Measurements from ENCODE around the gene IPO7.

The IPO7 gene

GRCh38 chr11:9489080-9489765, 104.8 kb downstream of the IPO7 start:
- no peaks in the 10 kb centered on the region for H4K20me1 ChIP-seq (ENCODE audit: low read depth, low read length)
- H3K27me3 ChIP-seq (ENCODE audit: low read length), result no peaks in the 10 kb centered on the region
- no peak overlapping the region for H3K4me3 ChIP-seq (ENCODE audit: insufficient read depth, low read length, poor library complexity, severe bottlenecking)
- no peak overlapping the region for H3K27ac ChIP-seq (ENCODE audit: low read depth, low read length)
- no peak for TF ChIP-seq CTCF (IDR thresholded peaks at IDR 0.05; ENCODE audit: insufficient read depth, low read length, poor library complexity, severe bottlenecking)
- TF ChIP-seq EZH2phosphoT487 (conservative IDR thresholded peaks at IDR 0.05; ENCODE audit: low read length), result no peak
- H3K9me2 ChIP-seq (replicated peaks; ENCODE audit: insufficient read depth, low read length), result no peaks in the 10 kb centered on the region
- H3K9me3 ChIP-seq (ENCODE audit: insufficient read depth, low read length), result no peaks in the 10 kb centered on the region
- H3K9ac ChIP-seq (ENCODE audit: low read length), result no peak overlapping the region
- no peak overlapping the region for H2AFZ ChIP-seq (ENCODE audit: low read depth, low read length, severe bottlenecking)
- H3K4me2 ChIP-seq (ENCODE audit: low read depth, low read length, poor library complexity, severe bottlenecking), result no peak overlapping the region
- no peaks in the 10 kb centered on the region; the same call in 1 of the 2 replicates for H3F3A ChIP-seq (ENCODE audit: insufficient read depth)
- H3K79me2 ChIP-seq (ENCODE audit: insufficient read depth, low read length), result no peaks in the 10 kb centered on the region
- H3K36me3 ChIP-seq (ENCODE audit: low read length), result peaks cover 9% of the 10 kb centered on the region; the same call in 1 of the 2 replicates

GRCh38 chr11:9490376-9490775, 105.9 kb downstream of the IPO7 start:
- no peaks in the 10 kb centered on the region for H3K9me2 ChIP-seq (replicated peaks; ENCODE audit: insufficient read depth, low read length)
- peaks cover 12% of the 10 kb centered on the region; the same call in 1 of the 2 replicates for H3K36me3 ChIP-seq (ENCODE audit: low read length)
- H3K4me3 ChIP-seq (ENCODE audit: insufficient read depth, low read length, poor library complexity, severe bottlenecking), result no peak overlapping the region
- no peaks in the 10 kb centered on the region for H3K9me3 ChIP-seq (ENCODE audit: insufficient read depth, low read length)
- no peaks in the 10 kb centered on the region for H3K27me3 ChIP-seq (ENCODE audit: low read length)
- no peaks in the 10 kb centered on the region for H4K20me1 ChIP-seq (ENCODE audit: low read depth, low read length)
- no peaks in the 10 kb centered on the region; the same call in 1 of the 2 replicates for H3F3A ChIP-seq (ENCODE audit: insufficient read depth)
- no peak overlapping the region for H3K4me2 ChIP-seq (ENCODE audit: low read depth, low read length, poor library complexity, severe bottlenecking)
- H2AFZ ChIP-seq (ENCODE audit: low read depth, low read length, severe bottlenecking), result no peak overlapping the region
- H3K79me2 ChIP-seq (ENCODE audit: insufficient read depth, low read length), result no peaks in the 10 kb centered on the region
- TF ChIP-seq EZH2phosphoT487 (conservative IDR thresholded peaks at IDR 0.05; ENCODE audit: low read length) (no peak), CTCF (IDR thresholded peaks at IDR 0.05; ENCODE audit: insufficient read depth, low read length, poor library complexity, severe bottlenecking) (no peak)
- no peak overlapping the region for H3K27ac ChIP-seq (ENCODE audit: low read depth, low read length)
- H3K9ac ChIP-seq (ENCODE audit: low read length), result no peak overlapping the region

DNA sequence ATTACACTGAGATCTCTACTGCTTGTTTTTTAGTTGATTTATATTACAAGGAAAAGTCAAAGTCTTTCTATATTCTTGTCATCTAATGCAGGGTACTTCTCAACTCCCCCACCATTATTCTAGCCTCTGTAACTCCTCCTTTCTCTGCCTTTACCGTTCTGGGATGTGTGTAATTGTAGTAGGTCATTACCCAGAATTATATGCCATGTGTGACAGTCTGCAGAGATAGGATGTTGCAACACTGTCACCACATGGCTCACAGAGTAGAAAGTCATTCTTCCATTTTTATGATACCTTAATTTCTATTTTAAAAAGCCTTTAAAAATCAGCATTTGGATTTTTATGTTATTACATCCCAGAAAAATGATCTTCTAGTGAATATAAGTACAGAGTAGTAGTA, 109.0 kb downstream of the IPO7 start:
- no peaks in the 10 kb centered on the region for H3K9me3 ChIP-seq (ENCODE audit: insufficient read depth, low read length)
- no peak for TF ChIP-seq EZH2phosphoT487 (conservative IDR thresholded peaks at IDR 0.05; ENCODE audit: low read length)
- H3K9me2 ChIP-seq (replicated peaks; ENCODE audit: insufficient read depth, low read length), result no peaks in the 10 kb centered on the region
- no peaks in the 10 kb centered on the region for H3K27me3 ChIP-seq (ENCODE audit: low read length)
- no peak overlapping the region for H3K27ac ChIP-seq (ENCODE audit: low read depth, low read length)
- H3K79me2 ChIP-seq (ENCODE audit: insufficient read depth, low read length), result no peaks in the 10 kb centered on the region
- peaks cover 16% of the 10 kb centered on the region; the same call in 1 of the 2 replicates for H3K36me3 ChIP-seq (ENCODE audit: low read length)
- no peaks in the 10 kb centered on the region; the same call in 1 of the 2 replicates for H3F3A ChIP-seq (ENCODE audit: insufficient read depth)
- no peak overlapping the region for H3K9ac ChIP-seq (ENCODE audit: low read length)
- no peak overlapping the region for H3K4me2 ChIP-seq (ENCODE audit: low read depth, low read length, poor library complexity, severe bottlenecking)
- H2AFZ ChIP-seq (ENCODE audit: low read depth, low read length, severe bottlenecking), result no peak overlapping the region
- H3K4me3 ChIP-seq (ENCODE audit: insufficient read depth, low read length, poor library complexity, severe bottlenecking), result no peak overlapping the region
- no peaks in the 10 kb centered on the region for H4K20me1 ChIP-seq (ENCODE audit: low read depth, low read length)

DNA sequence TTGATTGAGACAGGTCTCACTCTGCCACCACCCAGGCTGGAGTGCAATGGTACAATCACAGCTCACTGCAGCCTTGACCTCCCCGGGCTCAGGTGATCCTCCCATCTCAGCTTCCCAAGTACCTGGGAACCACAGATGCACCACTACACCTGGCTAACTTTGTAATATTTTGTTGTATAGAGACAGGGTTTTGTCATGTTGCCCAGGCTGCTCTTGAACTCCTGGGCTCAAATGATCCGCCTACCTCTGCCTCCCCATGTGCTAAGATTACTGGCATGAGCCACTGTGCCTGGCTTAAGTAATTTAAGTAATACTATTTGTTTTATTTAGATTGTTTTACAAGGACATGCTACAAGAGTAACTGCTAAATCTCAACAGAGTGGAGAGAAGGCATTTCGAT, 109.9 kb downstream of the IPO7 start:
- TF ChIP-seq EZH2phosphoT487 (conservative IDR thresholded peaks at IDR 0.05; ENCODE audit: low read length) (no peak), CTCF (IDR thresholded peaks at IDR 0.05; ENCODE audit: insufficient read depth, low read length, poor library complexity, severe bottlenecking) (no peak)
- Histone ChIP-seq H3K9me2 (replicated peaks; ENCODE audit: insufficient read depth, low read length) (no peaks in the 10 kb centered on the region), H3K79me2 (ENCODE audit: insufficient read depth, low read length) (no peaks in the 10 kb centered on the region), H3K9ac (ENCODE audit: low read length) (no peak overlapping the region), H2AFZ (ENCODE audit: low read depth, low read length, severe bottlenecking) (no peak overlapping the region), H3K27me3 (ENCODE audit: low read length) (no peaks in the 10 kb centered on the region), H3K4me2 (ENCODE audit: low read depth, low read length, poor library complexity, severe bottlenecking) (no peak overlapping the region), H3K4me3 (ENCODE audit: insufficient read depth, low read length, poor library complexity, severe bottlenecking) (no peak overlapping the region), H3K27ac (ENCODE audit: low read depth, low read length) (no peak overlapping the region), H3K36me3 (ENCODE audit: low read length) (peaks cover 17% of the 10 kb centered on the region; the same call in 1 of the 2 replicates), H3K9me3 (ENCODE audit: insufficient read depth, low read length) (no peaks in the 10 kb centered on the region), H4K20me1 (ENCODE audit: low read depth, low read length) (no peaks in the 10 kb centered on the region), H3F3A (ENCODE audit: insufficient read depth) (no peaks in the 10 kb centered on the region; the same call in 1 of the 2 replicates)
